ENCODE results near the gene ESYT1. TPM values are rescaled to one million over a fixed set of nuclear protein-coding genes. Genes with fewer than 3 reads are reported as not detected.

Gene ESYT1
- total and polyA plus RNA-seq, 9 of the 15 experiments (the other 6 are each of a cell fraction or from before 2014, with no cell fraction given), result 132 to 420 (median 164) TPM

GRCh38 chr12:56165369-56165768 is 37.3 kb downstream of the ESYT1 start:
- no peak overlapping the region for H3K4me2 ChIP-seq (ENCODE audit: insufficient read depth, low read length)
- no peak overlapping the region for H3K27ac ChIP-seq (ENCODE audit: extremely low read depth, low read depth, low read length)
- H2AFZ ChIP-seq (ENCODE audit: low read depth, low read length), result no peak overlapping the region
- FAIRE-seq (no peak), ATAC-seq (no peak), DNase-seq (ENCODE audit: extremely low read depth in 1 of 4, low spot score in 3 of 4) (no peak)
- H3K4me3 ChIP-seq, result no peak overlapping the region
- peaks cover 4 to 14% of the 10 kb centered on the region in 2 experiments; a peak in 4 of 5 replicates for H3K4me1 ChIP-seq (replicated peaks in 1 of 2; ENCODE audit: control insufficient read depth in 2 of 2, insufficient read depth in 2 of 2, low read length in 2 of 2)
- H3K9me1 ChIP-seq (ENCODE audit: control insufficient read depth, insufficient read depth, low read length), result no peaks in the 10 kb centered on the region
- no TSS peak for BruUV-seq (replicated peaks)
- WGBS (ENCODE audit: insufficient coverage, low coverage, missing lambda C conversion rate), result 100% methylated on average over 4 of the region's 4 CpGs
- H3K36me3 ChIP-seq (ENCODE audit: control insufficient read depth, insufficient read depth, low read length), result peaks cover 93% of the 10 kb centered on the region
- no peaks in the 10 kb centered on the region for H3K27me3 ChIP-seq (ENCODE audit: control insufficient read depth in 2 of 2, insufficient read depth in 2 of 2, low read length in 2 of 2)
- TF ChIP-seq ZC3H11A (IDR thresholded peaks at IDR 0.05; ENCODE audit: low read depth, low read length), result no peak
- 0 out of 2 replicates have a peak, but pooled peaks have one; percentile 22 for TF ChIP-seq TFAP4 (CRISPR knock-in tag; IDR thresholded peaks at IDR 0.05; ENCODE audit: borderline replicate concordance)
- TF ChIP-seq MTA1 (IDR thresholded peaks at IDR 0.05; ENCODE audit: borderline replicate concordance), result no peak
- peak; percentile 54 for TF ChIP-seq RBFOX2 (IDR thresholded peaks at IDR 0.05; ENCODE audit: low read depth, low read length)
- TF ChIP-seq POLR2G (IDR thresholded peaks at IDR 0.05; ENCODE audit: low read depth, low read length), result peak; percentile 69
- no peaks in the 10 kb centered on the region for H3K9me3 ChIP-seq (replicated peaks; ENCODE audit: control insufficient read depth, insufficient read depth, low read depth, low read length)
- intact Hi-C loops (cut with micrococcal nuclease) (no loop called here), in situ Hi-C loops (cut with MboI) (no loop called here)
- CTCF ChIA-PET (ENCODE audit: low intra/inter-chr PET ratio), result no interaction called here
- H4K20me1 ChIP-seq (replicated peaks; ENCODE audit: control insufficient read depth, insufficient read depth, low read length), result peaks cover 19% of the 10 kb centered on the region
- peaks cover 9% of the 10 kb centered on the region for H3K79me2 ChIP-seq (ENCODE audit: control insufficient read depth, insufficient read depth, low read length)
- no peak overlapping the region for H3K9ac ChIP-seq (ENCODE audit: insufficient read depth in 1 of 2, low read depth in 2 of 2, low read length in 2 of 2)
- POLR2A ChIA-PET, result interaction anchor here (0.5 to 8.9 kb wide), 13 partner anchors 9 to 191 kb away, joined by 3 to 124 read pairs (median 4); partner anchors contain the start of genes ESYT1, MYL6B, RAB5B and SMARCC2

Data from K562 (cell line).